Kidney (tissue), 14 donors: ENCODE measurements around the gene LRFN5. TPM values are rescaled to one million over a fixed set of nuclear protein-coding genes. Genes with fewer than 3 reads are reported as not detected.

Experiments used
- DNase-seq, 5 donors: peaks; one replicate each; pipeline ENCODE4 v3.0.0-alpha.2; 2013 to 2020
- FAIRE-seq: peaks from 2 replicates; lab custom pipeline; 2012; peaks lifted over from hg19 to GRCh38; lab: Jason Lieb, UNC
- H3K27ac ChIP-seq, 2 donors: one replicate each; pipeline ENCODE4 v1.7.0; 2013; ENCODE audit warnings: low read depth in 2 of 2, low read length in 2 of 2, inconsistent platforms in 1 of 2
- H3K27me3 ChIP-seq: one replicate; pipeline ENCODE4 v1.7.1; 2013; ENCODE audit warnings: low read length, inconsistent platforms; ENCODE audit not compliant: control insufficient read depth, insufficient read depth
- H3K36me3 ChIP-seq, 3 donors: one replicate each; pipeline versions ENCODE4 v1.7.0 to v1.7.1; 2013; ENCODE audit warnings: low read length in 3 of 3, control low read depth in 1 of 3, inconsistent platforms in 1 of 3; ENCODE audit not compliant: insufficient read depth in 3 of 3, control insufficient read depth in 2 of 3
- H3K4me1 ChIP-seq, 3 donors: one replicate each; pipeline versions ENCODE4 v1.7.0 to v1.7.1; 2013; ENCODE audit warnings: low read length in 3 of 3, inconsistent platforms in 1 of 3, low read depth in 1 of 3; ENCODE audit not compliant: control insufficient read depth in 2 of 3, insufficient read depth in 2 of 3
- H3K4me3 ChIP-seq, 3 donors: one replicate each; pipeline versions ENCODE4 v1.7.0 to v1.8.1; 2013; ENCODE audit warnings: low read length in 3 of 3, control low read depth in 1 of 3, inconsistent platforms in 1 of 3
- H3K9ac ChIP-seq, 3 donors: one replicate each; pipeline versions ENCODE4 v1.7.0 to v1.7.1; 2013; ENCODE audit warnings: low read length in 3 of 3, control low read depth in 1 of 3, inconsistent platforms in 1 of 3
- H3K9me3 ChIP-seq, 3 donors: one replicate each; pipeline versions ENCODE4 v1.7.0 to v1.7.1; 2013; ENCODE audit warnings: low read length in 3 of 3, control low read depth in 1 of 3, inconsistent platforms in 1 of 3; ENCODE audit not compliant: control insufficient read depth in 2 of 3, insufficient read depth in 1 of 3
- CTCF ChIP-seq: IDR thresholded peaks from 3 replicates; pipeline ENCODE4 v1.5.1; 2012; ENCODE audit warnings: mild to moderate bottlenecking, moderate library complexity, borderline replicate concordance; ENCODE audit not compliant: insufficient read depth; ENCODE audit errors: extremely low read depth
- intact Hi-C: fragments of 100-400 bp; cut with DNase I; formaldehyde crosslinking; loops from one replicate; pipeline ENCODE4 v1.11.1; 2022
- polyA plus RNA-seq: library from polyadenylated mRNA; stranded (reverse); fragments of 350-450 nt; fragmentation: Illumina TruSeq; extraction: RNeasy Lipid Tissue Mini Kit (QIAGEN cat#74804); gene quantifications from one replicate; pipeline ENCODE4 v1.2.3, GENCODE V29; 2014; ENCODE audit warnings: low read depth, low replicate concordance; ENCODE audit not compliant: insufficient read depth
- total RNA-seq: library from RNA; stranded (reverse); fragmentation: NEBNext Ultra II Directional; extraction: Animal tissue kit (Norgen Biotek cat#: 25700); gene quantifications from one replicate; pipeline ENCODE4 v1.2.1, GENCODE V29; 2021
- donor health status: control.
- donor health status: control.
- donor health status: control.
- donor health status: control.
- donor health status: control.
- donor health status: DM: yes; HTN: yes; CAD: no.
- donor health status: Normal renal cell carcinoma (clear cell type).

Gene LRFN5
- total and polyA plus RNA-seq, 2 donors from 2014 or later: 1.5 to 2.4 TPM

- Histone ChIP-seq H3K4me1 (peaks cover 0 to 10% (median 3%) of the 10 kb centered on the region in 3 donors), H3K36me3 (no peaks in the 10 kb centered on the region), H3K27me3 (no peaks in the 10 kb centered on the region), H3K27ac (peak overlapping the region in 1 of 2 donors; percentile 38), H3K4me3 (peak overlapping the region; percentile 52 to 95 (median 53)), H3K9ac (peak overlapping the region in 1 of 3 donors; percentile 86), H3K9me3 (no peaks in the 10 kb centered on the region)
- intact Hi-C loops: no loop called here
- FAIRE-seq (no peak), DNase-seq (peak; percentile 71 to 96 (median 91))
- no peak for TF ChIP-seq CTCF
Measured at GRCh38 chr14:41604721-41605531, 1.8 kb upstream of the LRFN5 start.

- no peaks in the 10 kb centered on the region for H3K9me3 ChIP-seq
Measured at GRCh38 chr14:41605550-41606281, 960 bp upstream of the LRFN5 start.

GRCh38 chr14:41606282-41606531 lies 469 bp upstream of the LRFN5 start:
- Histone ChIP-seq H3K9ac (peak overlapping the region in 1 of 3 donors; percentile 69), H3K4me1 (peaks cover 0 to 10% (median 3%) of the 10 kb centered on the region in 3 donors), H3K4me3 (peak overlapping the region; percentile 52 to 95 (median 53)), H3K27ac (peak overlapping the region; percentile 8 to 16), H3K9me3 (no peaks in the 10 kb centered on the region), H3K27me3 (no peaks in the 10 kb centered on the region), H3K36me3 (no peaks in the 10 kb centered on the region)
- intact Hi-C loops: no loop called here
- DNase-seq (peak in 1 of 5 donors; percentile 9), FAIRE-seq (no peak)
- TF ChIP-seq CTCF: no peak

More at GRCh38 chr14:41605550-41606281, 960 bp upstream of the LRFN5 start:
- H3K36me3 ChIP-seq: no peaks in the 10 kb centered on the region
- TF ChIP-seq CTCF: no peak
- peak overlapping the region; percentile 8 to 16 for H3K27ac ChIP-seq
- H3K4me1 ChIP-seq: peaks cover 0 to 10% (median 3%) of the 10 kb centered on the region in 3 donors
- FAIRE-seq: no peak
- H3K9ac ChIP-seq: peak overlapping the region in 1 of 3 donors; percentile 86
- H3K4me3 ChIP-seq: peak overlapping the region; percentile 52 to 95 (median 53)
- peak; percentile 48 to 93 (median 81) for DNase-seq
- H3K27me3 ChIP-seq: no peaks in the 10 kb centered on the region
- intact Hi-C loops: no loop called here
